A673 (cell line): ENCODE data around the gene LRR1. TPM values are rescaled to one million over a fixed set of nuclear protein-coding genes. Genes with fewer than 3 reads are reported as not detected.

Experiments
- BruUV-seq: library from RNA; stranded (reverse); fragments of 400-500 nt; replicated peaks from 2 replicates; lab custom pipeline; 2021; lab: Mats Ljungman, UMichigan
- CTCF ChIA-PET: fragments of 300-600 bp; sonication (Branson Sonifier 250); formaldehyde crosslinking; loops from one replicate; lab custom pipeline; 2022; ENCODE audit warnings: antibody characterized with exemption; lab: Charles Lee
- POLR2A ChIA-PET: fragments of 300-600 bp; sonication (Branson Sonifier 250); formaldehyde crosslinking; loops from one replicate; lab custom pipeline; 2022; ENCODE audit warnings: antibody characterized with exemption; ENCODE audit not compliant: low non-redundant PET; lab: Charles Lee
- DNase-seq: peaks from one replicate; pipeline ENCODE4 v3.0.0-alpha.2; 2015; ENCODE audit warnings: low spot score
- H3K27ac ChIP-seq: fragments of 200-600 bp; sonication (generic); 2 replicates; pipeline ENCODE4 v1.5.1; 2016; ENCODE audit warnings: mixed run types, low read depth, mild to moderate bottlenecking, mixed read lengths, antibody characterized with exemption, low read length; ENCODE audit not compliant: poor library complexity, severe bottlenecking
- H3K27me3 ChIP-seq: fragments of 200-600 bp; sonication (generic); replicated peaks from 2 replicates; pipeline ENCODE4 v1.6.1; 2017; ENCODE audit warnings: mixed run types, low read depth, mild to moderate bottlenecking, mixed read lengths, antibody characterized with exemption, low read length; ENCODE audit not compliant: insufficient read depth, poor library complexity
- H3K36me3 ChIP-seq: fragments of 200-600 bp; sonication (generic); 2 replicates; pipeline ENCODE4 v1.6.1; 2016; ENCODE audit warnings: mixed run types, mild to moderate bottlenecking, mixed read lengths, antibody characterized with exemption, low read length; ENCODE audit not compliant: insufficient read depth, poor library complexity, severe bottlenecking
- H3K4me1 ChIP-seq: fragments of 200-600 bp; sonication (generic); 2 replicates; pipeline ENCODE4 v1.6.1; 2017; ENCODE audit warnings: mixed run types, mild to moderate bottlenecking, mixed read lengths, antibody characterized with exemption, low read length; ENCODE audit not compliant: insufficient read depth, poor library complexity, severe bottlenecking
- H3K4me3 ChIP-seq: fragments of 200-600 bp; sonication (generic); 2 replicates; pipeline ENCODE4 v1.5.1; 2016; ENCODE audit warnings: low read depth, mixed run types, mild to moderate bottlenecking, mixed read lengths, low read length; ENCODE audit not compliant: poor library complexity, severe bottlenecking
- H3K9me3 ChIP-seq: fragments of 200-600 bp; sonication (generic); 2 replicates; pipeline ENCODE4 v1.6.1; 2016; ENCODE audit warnings: mixed run types, low read depth, mild to moderate bottlenecking, mixed read lengths, antibody characterized with exemption, low read length; ENCODE audit not compliant: poor library complexity, severe bottlenecking
- EZH2 ChIP-seq: fragments of 200-600 bp; sonication (generic); IDR thresholded peaks from 2 replicates; pipeline ENCODE4 v1.6.1; 2017; ENCODE audit warnings: borderline replicate concordance, low read depth, mild to moderate bottlenecking, mixed read lengths, antibody characterized with exemption, low read length; ENCODE audit not compliant: poor library complexity, severe bottlenecking
- intact Hi-C: fragments of 100-400 bp; cut with micrococcal nuclease; formaldehyde crosslinking; loops from one replicate; pipeline ENCODE4 v1.10.0; 2022; ENCODE audit not compliant: unreplicated experiment
- total RNA-seq: library from RNA; stranded (reverse); gene quantifications from 2 replicates; pipeline ENCODE4 v1.2.3, GENCODE V29; 2021
- TF ChIP-seq, protein P1 (sequence below): fragments of 300-800, 200-600 bp; sonication (generic); conservative IDR thresholded peaks from 2 replicates; pipeline ENCODE4 v1.5.1; 2017; ENCODE audit warnings: low read depth, mild to moderate bottlenecking, antibody characterized with exemption, low read length, moderate library complexity, mixed read lengths

Gene LRR1
- total RNA-seq, 1 experiment from 2014 or later, result 49.2 TPM

DNA sequence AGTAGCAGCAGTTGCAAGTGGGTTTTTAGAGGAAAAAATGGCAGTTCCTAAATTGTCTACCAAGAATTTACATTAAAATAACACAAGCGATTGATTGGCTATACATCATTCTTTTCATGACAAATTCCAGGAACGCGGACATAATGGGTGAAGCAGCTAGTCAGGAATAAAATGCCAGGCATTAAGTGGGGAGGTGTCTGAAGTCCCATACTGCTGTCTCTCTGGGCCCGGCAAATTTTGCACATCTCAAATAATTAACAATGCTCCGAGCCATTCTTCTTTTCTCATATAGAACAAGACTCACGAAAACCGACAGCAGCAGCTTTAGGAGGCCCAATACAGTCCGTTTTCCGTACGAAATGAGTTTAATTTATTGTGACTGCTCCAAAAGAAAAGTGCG lies 21.0 kb downstream of the LRR1 start:
- no peak for DNase-seq
- H3K4me1 ChIP-seq, result peaks cover 22% of the 10 kb centered on the region
- H3K27me3 ChIP-seq, result no peaks in the 10 kb centered on the region
- no peaks in the 10 kb centered on the region for H3K9me3 ChIP-seq
- BruUV-seq, result TSS peak; percentile 74
- CTCF ChIA-PET, result interaction anchor here (1.3 to 1.9 kb wide), 3 partner anchors 15 to 33 kb away, joined by 3 to 16 read pairs (median 5); partner anchors contain the start of genes DNAAF2, LRR1 and RPS29
- POLR2A ChIA-PET, result no interaction called here
- H3K4me3 ChIP-seq, result peak overlapping the region; percentile 93
- TF ChIP-seq, protein P1, sequence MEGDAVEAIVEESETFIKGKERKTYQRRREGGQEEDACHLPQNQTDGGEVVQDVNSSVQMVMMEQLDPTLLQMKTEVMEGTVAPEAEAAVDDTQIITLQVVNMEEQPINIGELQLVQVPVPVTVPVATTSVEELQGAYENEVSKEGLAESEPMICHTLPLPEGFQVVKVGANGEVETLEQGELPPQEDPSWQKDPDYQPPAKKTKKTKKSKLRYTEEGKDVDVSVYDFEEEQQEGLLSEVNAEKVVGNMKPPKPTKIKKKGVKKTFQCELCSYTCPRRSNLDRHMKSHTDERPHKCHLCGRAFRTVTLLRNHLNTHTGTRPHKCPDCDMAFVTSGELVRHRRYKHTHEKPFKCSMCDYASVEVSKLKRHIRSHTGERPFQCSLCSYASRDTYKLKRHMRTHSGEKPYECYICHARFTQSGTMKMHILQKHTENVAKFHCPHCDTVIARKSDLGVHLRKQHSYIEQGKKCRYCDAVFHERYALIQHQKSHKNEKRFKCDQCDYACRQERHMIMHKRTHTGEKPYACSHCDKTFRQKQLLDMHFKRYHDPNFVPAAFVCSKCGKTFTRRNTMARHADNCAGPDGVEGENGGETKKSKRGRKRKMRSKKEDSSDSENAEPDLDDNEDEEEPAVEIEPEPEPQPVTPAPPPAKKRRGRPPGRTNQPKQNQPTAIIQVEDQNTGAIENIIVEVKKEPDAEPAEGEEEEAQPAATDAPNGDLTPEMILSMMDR, result no peak
- TF ChIP-seq EZH2, result no peak
- intact Hi-C loops, result no loop called here
- H3K36me3 ChIP-seq, result peaks cover 49% of the 10 kb centered on the region
- peak overlapping the region; percentile 95 for H3K27ac ChIP-seq

DNA sequence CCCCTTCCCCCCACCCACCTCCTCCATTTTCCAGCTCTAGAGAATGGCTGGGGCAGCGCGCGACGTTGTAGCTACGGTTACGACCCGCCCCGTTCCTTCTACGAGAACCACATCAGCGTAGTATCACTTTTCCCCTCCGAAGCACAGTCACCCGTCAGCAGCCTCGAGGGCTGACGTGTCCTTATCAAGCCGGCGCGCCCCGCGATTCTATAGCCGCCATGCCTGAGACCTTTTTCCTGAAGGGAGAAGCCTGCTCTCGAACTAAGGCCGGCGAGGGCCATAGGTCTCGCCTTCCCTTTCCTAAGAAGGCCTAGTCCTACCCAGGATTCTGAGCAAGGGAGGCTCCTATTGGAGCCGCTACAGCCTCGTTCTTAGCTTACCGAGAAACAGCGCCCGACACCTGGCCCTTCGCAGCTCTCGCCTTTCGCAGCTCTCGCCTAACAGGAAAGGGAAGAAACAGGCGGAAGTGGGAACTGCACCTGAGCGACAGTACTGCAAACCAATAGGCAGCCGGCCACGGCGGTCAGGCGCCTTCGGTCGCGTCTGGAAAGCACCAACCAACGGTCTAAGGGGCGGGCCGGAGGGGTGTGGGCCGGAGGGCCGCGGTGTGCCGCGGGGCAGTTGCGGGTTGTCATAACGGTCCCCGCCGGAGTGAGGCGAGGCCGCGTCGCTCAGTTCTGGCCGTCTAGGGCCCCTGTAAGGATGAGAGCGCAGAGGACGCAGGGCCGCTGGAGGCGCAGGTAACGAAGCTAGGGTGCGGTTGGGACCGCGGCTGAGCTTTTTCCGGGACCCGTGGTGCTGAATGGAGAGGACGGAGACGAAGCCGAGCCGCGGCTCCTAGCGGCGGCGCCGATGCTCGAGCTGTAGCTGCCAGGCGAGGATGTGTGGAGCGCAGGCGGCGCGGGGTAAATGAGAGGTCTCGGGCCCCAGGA lies 21.7 kb downstream of the LRR1 start, which contains the start of the genes MGAT2 and RPL36AL:
TSS of gene MGAT2 (plus strand) at position 618 of the 932 bp plus-strand sequence. CDS start 470 bp downstream, outside the sequence.
TSS of gene RPL36AL (minus strand) at position 445 of the 932 bp plus-strand sequence. CDS start 1,522 bp downstream, outside the sequence.
- peak within 1 kb of the TSS; percentile 93 for H3K4me3 ChIP-seq
- intact Hi-C loops, result no loop called here
- H3K4me1 ChIP-seq, result peaks cover 22% of the 10 kb centered on the region
- no peaks in the 10 kb centered on the region for H3K27me3 ChIP-seq
- peak; percentile 98 for DNase-seq
- TF ChIP-seq EZH2, result no peak
- TF ChIP-seq, protein P1, result peak; percentile 44; the same call in 1 of the 2 replicates
- no TSS peak for BruUV-seq
- ChIA-PET CTCF (interaction anchor here (0.5 to 1.9 kb wide), 4 partner anchors 14 to 87 kb away, joined by 3 to 16 read pairs (median 6); partner anchors contain the start of genes DNAAF2, LRR1 and RPS29), POLR2A (interaction anchor here (0.6 to 0.8 kb wide), 3 partner anchors 12 to 232 kb away, joined by 3 to 5 read pairs (median 3); partner anchors contain the start of gene NEMF)
- peak within 1 kb of the TSS; percentile 95 for H3K27ac ChIP-seq
- H3K9me3 ChIP-seq, result no peaks in the 10 kb centered on the region
- H3K36me3 ChIP-seq, result peaks cover 52% of the 10 kb centered on the region

DNA sequence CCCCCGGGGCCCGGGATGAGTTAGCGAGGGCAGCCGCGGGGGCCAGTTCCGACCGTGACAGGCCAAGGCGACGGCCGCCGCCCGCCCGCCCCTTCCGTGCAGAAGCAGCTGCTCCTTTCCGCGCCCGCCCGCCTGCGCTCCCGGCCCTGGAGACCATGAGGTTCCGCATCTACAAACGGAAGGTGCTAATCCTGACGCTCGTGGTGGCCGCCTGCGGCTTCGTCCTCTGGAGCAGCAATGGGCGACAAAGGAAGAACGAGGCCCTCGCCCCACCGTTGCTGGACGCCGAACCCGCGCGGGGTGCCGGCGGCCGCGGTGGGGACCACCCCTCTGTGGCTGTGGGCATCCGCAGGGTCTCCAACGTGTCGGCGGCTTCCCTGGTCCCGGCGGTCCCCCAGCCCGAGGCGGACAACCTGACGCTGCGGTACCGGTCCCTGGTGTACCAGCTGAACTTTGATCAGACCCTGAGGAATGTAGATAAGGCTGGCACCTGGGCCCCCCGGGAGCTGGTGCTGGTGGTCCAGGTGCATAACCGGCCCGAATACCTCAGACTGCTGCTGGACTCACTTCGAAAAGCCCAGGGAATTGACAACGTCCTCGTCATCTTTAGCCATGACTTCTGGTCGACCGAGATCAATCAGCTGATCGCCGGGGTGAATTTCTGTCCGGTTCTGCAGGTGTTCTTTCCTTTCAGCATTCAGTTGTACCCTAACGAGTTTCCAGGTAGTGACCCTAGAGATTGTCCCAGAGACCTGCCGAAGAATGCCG lies 22.6 kb downstream of the LRR1 start:
- intact Hi-C loops, result no loop called here
- Histone ChIP-seq H3K36me3 (peaks cover 52% of the 10 kb centered on the region), H3K4me1 (peaks cover 22% of the 10 kb centered on the region), H3K27me3 (no peaks in the 10 kb centered on the region), H3K27ac (peak overlapping the region; percentile 95), H3K9me3 (no peaks in the 10 kb centered on the region), H3K4me3 (peak overlapping the region; percentile 93)
- ChIA-PET CTCF (interaction anchor here (1.3 to 1.9 kb wide), 3 partner anchors 13 to 35 kb away, joined by 3 to 16 read pairs (median 5); partner anchors contain the start of genes DNAAF2, LRR1 and RPS29), POLR2A (interaction anchor here (0.8 kb wide), 1 partner anchor 11 kb away, joined by 3 read pairs; no protein-coding TSS in a partner anchor)
- TF ChIP-seq, protein P1, result no peak; the same call in 1 of the 2 replicates
- TF ChIP-seq EZH2, result no peak
- peak; percentile 83 for DNase-seq
- no TSS peak for BruUV-seq
